Measurements from ENCODE around the gene NUP214.
"Not testable (repeated sequence)": the region's sequence is repeated elsewhere in the genome, so short reads cannot be mapped to it uniquely, and the experiment has no call there.

The NUP214 gene

GRCh38 chr9:131096269-131097125 is 28.9 kb upstream of the NUP214 start, which contains the start of gene AIF1L:
Gene AIF1L, plus strand, starts transcription at chr9:131096531. Its CDS starts 99 bp downstream, at chr9:131096630.
- DNase-seq (ENCODE audit: low spot score) = no peak

- DNase-seq (ENCODE audit: low spot score) = no peak
Observed at GRCh38 chr9:131097126-131097947, 28.0 kb upstream of the NUP214 start.

- no peak for DNase-seq (ENCODE audit: low spot score)
Observed at GRCh38 chr9:131097948-131098278, 27.5 kb upstream of the NUP214 start.

GRCh38 chr9:131098391-131099101 is 26.8 kb upstream of the NUP214 start:
- no peak for DNase-seq (ENCODE audit: low spot score)

GRCh38 chr9:131099102-131099606 is 26.2 kb upstream of the NUP214 start:
- DNase-seq (ENCODE audit: low spot score) = no peak

- not testable (repeated sequence) for DNase-seq (ENCODE audit: low spot score)
Observed at GRCh38 chr9:131099845-131100244, 25.5 kb upstream of the NUP214 start.

- no peak for DNase-seq (ENCODE audit: low spot score)
Observed at GRCh38 chr9:131100445-131100844, 24.9 kb upstream of the NUP214 start.

- DNase-seq (ENCODE audit: low spot score) = no peak
Observed at GRCh38 chr9:131101207-131101964, 24.0 kb upstream of the NUP214 start.

GRCh38 chr9:131103024-131103423 is 22.4 kb upstream of the NUP214 start:
- DNase-seq (ENCODE audit: low spot score) = no peak

GRCh38 chr9:131103535-131103934 is 21.9 kb upstream of the NUP214 start:
- DNase-seq (ENCODE audit: low spot score) = no peak

GRCh38 chr9:131104016-131104740 is 21.2 kb upstream of the NUP214 start:
- DNase-seq (ENCODE audit: low spot score) = no peak

- DNase-seq (ENCODE audit: low spot score) = no peak
Observed at GRCh38 chr9:131105952-131106351, 19.4 kb upstream of the NUP214 start.

GRCh38 chr9:131107760-131108159 is 17.6 kb upstream of the NUP214 start:
- DNase-seq (ENCODE audit: low spot score) = no peak

- no peak for DNase-seq (ENCODE audit: low spot score)
Observed at GRCh38 chr9:131111186-131111853, 14.1 kb upstream of the NUP214 start.

GRCh38 chr9:131111854-131112311 is 13.5 kb upstream of the NUP214 start:
- DNase-seq (ENCODE audit: low spot score) = no peak

GRCh38 chr9:131112374-131113154 is 12.8 kb upstream of the NUP214 start:
- no peak for DNase-seq (ENCODE audit: low spot score)

- DNase-seq (ENCODE audit: low spot score) = no peak
Observed at GRCh38 chr9:131113655-131114054, 11.7 kb upstream of the NUP214 start.

GRCh38 chr9:131114084-131114535 is 11.3 kb upstream of the NUP214 start:
- no peak for DNase-seq (ENCODE audit: low spot score)

GRCh38 chr9:131115360-131115742 is 10.0 kb upstream of the NUP214 start:
- DNase-seq (ENCODE audit: low spot score) = not testable (repeated sequence)
